Kidney epithelial cell (primary cell): ENCODE measurements around the gene ACTR3C. TPM values are rescaled to one million over a fixed set of nuclear protein-coding genes. Genes with fewer than 3 reads are reported as not detected.

Experiments used
- DNase-seq: peaks from one replicate; pipeline ENCODE4 v3.0.0-alpha.2; 2010; ENCODE audit warnings: low read depth
- H3K27me3 ChIP-seq: 2 replicates; pipeline ENCODE4 v1.6.0; 2011; ENCODE audit warnings: low read length; ENCODE audit not compliant: control insufficient read depth, insufficient read depth
- H3K36me3 ChIP-seq: 2 replicates; pipeline ENCODE4 v1.5.1; 2011; ENCODE audit warnings: low read length; ENCODE audit not compliant: control insufficient read depth, insufficient read depth
- H3K4me3 ChIP-seq: 2 replicates; pipeline ENCODE4 v1.5.1; 2011; ENCODE audit warnings: low read depth, mild to moderate bottlenecking, control low read depth, low read length
- CTCF ChIP-seq: IDR thresholded peaks from 2 replicates; pipeline ENCODE4 v1.5.1; 2011; ENCODE audit warnings: mild to moderate bottlenecking, moderate library complexity, low read length, control low read depth, inconsistent platforms; ENCODE audit not compliant: insufficient read depth, poor library complexity, severe bottlenecking
- total RNA-seq: library from RNA; depleted of rRNA; stranded (reverse); fragments of >200 nt; gene quantifications from 2 replicates; pipeline ENCODE4 v1.2.3, GENCODE V29; 2015

Gene ACTR3C
- total RNA-seq, 1 donor from 2014 or later = 3.3 TPM

- no peak for DNase-seq
- H3K36me3 ChIP-seq = no peaks in the 10 kb centered on the region
- H3K4me3 ChIP-seq = no peak overlapping the region
- H3K27me3 ChIP-seq = no peaks in the 10 kb centered on the region
- TF ChIP-seq CTCF = no peak
Observed at GRCh38 chr7:150335108-150335773, 11.9 kb upstream of the ACTR3C start.

- no peaks in the 10 kb centered on the region for H3K27me3 ChIP-seq
- no peak for TF ChIP-seq CTCF
- DNase-seq = no peak
Observed at GRCh38 chr7:150334108-150334507, 10.8 kb upstream of the ACTR3C start.

GRCh38 chr7:150333659-150334058, 10.3 kb upstream of the ACTR3C start:
- Histone ChIP-seq H3K36me3 (no peaks in the 10 kb centered on the region), H3K27me3 (no peaks in the 10 kb centered on the region), H3K4me3 (no peak overlapping the region)
- no peak for TF ChIP-seq CTCF
- no peak for DNase-seq

More at GRCh38 chr7:150334108-150334507, 10.8 kb upstream of the ACTR3C start:
- H3K36me3 ChIP-seq = no peaks in the 10 kb centered on the region
- H3K4me3 ChIP-seq = no peak overlapping the region

DNA sequence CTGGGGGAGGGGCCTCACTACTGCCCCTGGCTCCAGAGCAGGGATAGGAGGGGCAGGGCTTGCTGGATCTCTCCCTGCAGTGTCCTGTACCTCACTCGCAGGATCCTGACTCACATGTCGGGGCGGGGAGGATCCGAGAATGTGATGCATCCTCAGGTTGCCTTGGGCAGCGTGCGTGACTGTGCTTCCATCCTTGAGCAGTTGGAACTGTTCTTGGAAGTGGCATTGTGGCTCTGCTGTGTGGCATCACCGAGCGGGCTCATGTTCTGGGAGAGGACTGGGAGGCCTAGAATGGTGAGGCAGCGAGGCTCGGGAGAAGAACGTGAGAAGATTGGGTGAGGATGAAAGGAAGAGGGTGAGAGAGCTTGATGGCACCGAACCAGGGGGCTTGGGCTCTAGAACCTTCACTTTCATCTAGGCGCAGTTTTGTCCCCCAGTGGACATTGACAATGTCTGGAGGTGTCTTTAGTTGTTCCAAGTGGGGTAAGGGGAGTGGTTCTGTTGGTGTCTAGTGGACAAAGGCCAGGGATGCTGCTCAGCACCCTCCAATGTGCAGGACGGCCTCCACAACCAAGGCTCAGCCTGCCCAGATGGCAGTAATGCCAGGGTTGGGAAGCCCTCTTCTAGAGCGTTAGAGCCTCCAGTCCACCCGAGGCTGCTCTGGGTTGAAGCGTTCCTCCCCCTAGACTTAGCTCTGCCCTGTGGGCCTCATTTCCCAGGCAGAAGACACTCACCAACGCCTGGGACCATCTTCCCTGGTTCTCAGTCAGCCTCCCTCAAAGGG, 9.7 kb upstream of the ACTR3C start:
- H3K4me3 ChIP-seq = no peak overlapping the region
- H3K27me3 ChIP-seq = no peaks in the 10 kb centered on the region
- TF ChIP-seq CTCF = no peak
- no peaks in the 10 kb centered on the region for H3K36me3 ChIP-seq
- no peak for DNase-seq

GRCh38 chr7:150330211-150330885, 7.0 kb upstream of the ACTR3C start:
- no peak for DNase-seq
- Histone ChIP-seq H3K4me3 (no peak overlapping the region), H3K36me3 (no peaks in the 10 kb centered on the region), H3K27me3 (no peaks in the 10 kb centered on the region)
- TF ChIP-seq CTCF = no peak
